AG20443 (cell line): ENCODE data around the gene CUL7.
A peak's percentile ranks its signal among the peaks of the same experiment; 100 is the strongest.

Source experiments
- DNase-seq: peaks from one replicate; pipeline ENCODE4 v3.0.0; 2012; ENCODE audit warnings: low spot score, mixed read lengths

Gene CUL7

DNA sequence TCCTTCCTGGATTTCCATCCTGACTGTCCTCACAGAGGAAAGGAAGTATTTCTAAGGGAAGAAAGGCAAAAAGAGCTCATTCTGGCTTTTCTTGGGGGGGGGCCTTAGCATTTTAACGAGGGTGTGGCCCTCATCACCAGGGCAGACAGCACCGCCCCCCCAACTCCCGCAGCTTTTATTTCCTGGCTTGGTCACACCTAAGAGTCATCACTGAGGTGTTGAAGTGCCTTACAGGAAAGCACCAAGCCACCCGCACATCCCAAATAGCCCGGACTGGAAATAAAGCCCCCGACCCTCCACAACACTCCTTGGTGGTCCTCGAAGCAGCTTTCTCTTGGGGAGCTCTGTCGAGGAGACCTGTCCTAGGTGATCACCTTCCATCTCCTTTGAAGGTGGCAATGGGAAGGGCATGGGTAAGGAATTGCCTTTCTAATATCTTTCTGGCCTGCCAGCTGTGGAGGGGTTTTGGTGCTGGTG, 23.7 kb upstream of the CUL7 start:
- DNase-seq, result no peak

DNA sequence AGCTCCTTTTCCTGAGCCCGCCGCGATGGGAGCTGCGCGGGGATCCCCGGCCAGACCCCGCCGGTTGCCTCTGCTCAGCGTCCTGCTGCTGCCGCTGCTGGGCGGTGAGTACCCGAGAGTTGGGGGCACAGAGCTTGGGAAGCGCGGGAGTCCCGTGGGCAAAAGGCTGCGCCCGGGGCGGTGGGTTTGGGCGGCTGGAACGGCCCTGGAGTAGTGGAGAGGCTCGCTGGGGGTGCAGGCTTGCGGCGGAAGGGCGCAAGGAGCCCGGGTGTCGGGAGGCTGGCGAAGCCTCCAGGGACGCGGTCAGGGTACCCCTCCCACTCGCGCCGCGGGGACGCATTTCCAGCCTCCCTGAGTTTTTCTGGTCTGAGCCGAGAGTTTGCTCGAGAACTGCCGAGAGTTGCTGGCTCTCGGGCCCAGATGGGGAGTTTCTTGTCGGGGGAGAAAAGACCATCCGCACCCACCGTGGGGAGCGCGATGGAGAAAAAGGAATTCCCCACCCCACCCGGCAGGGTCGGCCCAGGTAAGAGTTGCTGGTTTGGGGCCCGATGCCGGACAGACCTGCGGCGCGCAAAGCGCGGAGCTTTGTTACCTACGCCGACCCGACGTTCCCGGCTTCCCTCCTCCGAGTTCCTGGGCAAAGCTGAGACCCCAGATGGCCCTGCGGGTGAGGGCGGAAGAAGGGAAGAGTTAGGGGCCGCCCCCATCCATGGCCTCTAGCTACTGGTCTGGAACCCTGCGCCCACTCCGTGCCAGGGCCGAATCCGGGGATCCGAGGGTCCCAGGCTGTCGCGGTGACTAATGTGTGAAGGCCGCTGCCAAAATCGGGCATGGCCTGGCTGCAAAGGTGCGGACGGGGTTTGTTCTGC, 23.0 kb upstream of the CUL7 start:
- DNase-seq, result peak; percentile 39

DNA sequence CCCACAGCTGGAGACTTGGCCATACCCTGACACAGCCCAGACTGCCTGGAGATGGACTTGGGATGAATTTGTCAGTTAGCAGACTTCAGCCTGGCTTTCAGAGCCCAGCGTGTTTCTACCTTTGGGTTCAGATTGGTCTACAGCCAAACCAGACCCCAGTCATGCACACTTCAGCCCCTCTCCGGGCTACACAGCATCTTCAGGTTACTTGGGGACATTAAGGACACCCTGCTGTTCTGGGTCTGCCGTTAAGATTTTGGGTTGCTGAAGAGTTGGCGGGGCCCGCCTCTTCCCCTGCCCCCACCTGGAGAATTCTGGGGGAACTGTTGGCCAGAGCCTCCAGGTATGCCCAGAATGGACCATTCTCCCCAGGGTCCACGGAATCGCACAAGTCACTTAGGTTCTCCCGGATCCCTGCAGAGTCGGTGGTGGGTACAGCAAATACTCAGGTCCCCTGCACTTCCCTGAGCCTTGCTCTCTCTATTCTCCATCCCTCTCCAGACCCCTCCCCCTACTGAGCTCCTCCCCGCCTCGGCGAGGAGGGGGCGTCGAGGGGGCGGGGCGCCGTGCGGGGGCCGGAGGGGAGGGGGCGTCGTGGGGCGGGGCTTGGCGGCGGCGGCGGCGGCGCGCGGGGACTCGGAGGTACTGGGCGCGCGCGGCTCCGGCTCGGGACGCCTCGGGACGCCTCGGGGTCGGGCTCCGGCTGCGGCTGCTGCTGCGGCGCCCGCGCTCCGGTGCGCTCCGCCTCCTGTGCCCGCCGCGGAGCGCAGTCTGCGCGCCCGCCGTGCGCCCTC, 22.2 kb upstream of the CUL7 start, which contains the start of gene PTK7:
Gene PTK7 (plus strand): TSS at position 645 of the 794 bp plus-strand sequence. CDS start 175 bp downstream, outside the sequence.
- peak; percentile 73 for DNase-seq

DNA sequence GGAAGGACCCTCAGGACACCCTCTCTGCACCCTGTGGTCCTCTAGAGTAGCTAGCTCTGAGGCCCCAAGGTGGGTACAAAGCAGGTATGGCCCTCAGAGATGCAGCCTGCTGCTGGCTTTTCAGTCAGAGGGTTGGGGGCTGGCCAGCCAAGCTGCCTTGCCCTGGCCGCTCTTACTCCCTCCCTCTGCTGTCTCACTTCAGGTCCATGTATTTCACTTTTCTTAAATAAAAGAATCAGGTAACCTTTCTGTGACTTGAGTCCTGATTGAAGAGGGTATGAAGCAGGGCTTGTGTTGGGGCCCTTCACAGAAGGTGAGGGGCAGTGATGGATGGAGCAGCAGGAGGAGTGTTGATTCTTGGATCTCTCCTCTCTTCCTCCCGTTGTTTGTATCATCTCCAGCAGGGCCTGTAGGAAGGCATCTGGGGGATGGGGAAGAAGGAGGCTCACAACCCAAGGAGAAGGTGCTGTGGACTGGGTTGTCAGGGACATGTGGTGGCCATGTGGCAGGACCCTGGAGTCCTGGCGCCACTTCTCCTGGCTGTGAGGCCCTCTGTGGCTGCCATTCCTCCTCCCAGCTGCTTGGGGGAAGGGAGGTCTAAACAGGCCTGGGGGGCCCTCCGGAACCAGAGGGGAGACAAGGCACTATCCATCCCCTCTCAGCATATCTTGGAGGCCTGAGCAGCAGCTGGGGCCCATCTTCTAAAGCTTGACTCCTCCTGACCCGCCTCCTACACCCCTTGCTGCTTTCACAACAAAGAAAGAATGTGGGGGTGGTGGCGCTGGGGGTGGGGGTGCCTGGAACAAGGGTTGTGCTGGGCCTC, 21.4 kb upstream of the CUL7 start:
- DNase-seq, result peak; percentile 68

DNA sequence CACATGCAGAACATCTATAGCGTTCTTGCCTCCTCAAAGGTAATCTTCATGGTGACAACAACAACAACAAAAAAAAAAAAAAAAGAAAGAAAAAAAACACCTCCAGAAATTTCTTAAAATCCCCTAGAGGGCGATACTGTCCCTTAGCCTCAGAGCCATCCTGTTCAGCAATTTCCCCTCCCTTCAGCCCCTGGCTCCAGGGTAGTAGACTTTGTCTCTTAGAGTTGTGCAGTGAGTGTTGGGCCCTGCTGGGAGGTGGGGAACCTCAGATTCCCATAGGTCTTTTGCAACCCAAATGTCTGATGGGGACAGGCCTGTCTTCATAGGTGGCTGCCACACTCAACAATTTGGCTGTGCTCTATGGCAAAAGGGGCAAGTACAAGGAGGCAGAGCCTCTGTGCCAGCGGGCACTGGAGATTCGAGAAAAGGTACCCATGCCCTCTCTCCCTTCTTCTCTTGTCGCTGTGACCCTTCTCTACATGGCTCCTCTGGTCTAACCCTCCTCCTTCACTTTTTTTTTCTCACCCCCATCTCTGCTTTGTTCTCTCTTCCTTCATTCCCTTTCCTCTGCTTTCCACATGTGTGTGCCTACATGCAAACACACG, 16.5 kb upstream of the CUL7 start:
- peak; percentile 80 for DNase-seq

DNA sequence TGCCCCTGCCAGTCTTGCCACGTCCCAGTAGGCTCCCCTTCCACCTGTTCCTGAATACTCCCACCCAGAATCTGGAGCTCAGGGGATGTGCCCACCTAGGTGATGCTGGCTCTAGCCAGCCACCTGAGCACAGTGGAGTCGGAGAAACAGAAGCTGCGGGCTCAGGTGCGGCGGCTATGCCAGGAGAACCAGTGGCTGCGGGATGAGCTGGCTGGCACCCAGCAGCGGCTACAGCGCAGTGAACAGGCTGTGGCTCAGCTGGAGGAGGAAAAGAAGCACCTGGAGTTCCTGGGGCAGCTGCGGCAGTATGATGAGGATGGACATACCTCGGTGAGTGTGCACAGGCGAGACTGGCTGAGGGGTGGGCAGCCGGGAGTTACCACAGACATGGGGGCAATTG, 9.2 kb upstream of the CUL7 start:
- DNase-seq, result no peak

DNA sequence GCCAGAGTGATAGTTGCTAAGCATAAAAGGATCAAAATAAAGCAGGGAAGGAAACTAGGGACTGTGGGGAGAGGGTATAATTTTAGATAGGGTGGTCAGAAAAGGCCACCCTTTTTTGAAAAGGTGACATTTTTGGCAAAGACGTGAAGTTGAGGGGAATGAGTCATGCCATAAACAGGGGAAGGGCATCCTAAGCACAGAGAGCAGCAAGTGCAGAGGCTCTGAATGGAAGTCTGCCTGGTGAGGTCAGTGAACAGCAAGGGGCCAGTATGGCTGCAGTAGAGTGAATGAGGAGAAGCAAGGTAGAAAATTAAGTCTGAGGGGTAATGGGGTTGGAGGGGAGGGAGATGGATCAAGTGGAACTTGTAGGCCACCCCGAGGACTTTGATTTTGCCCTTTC, 8.2 kb upstream of the CUL7 start:
- DNase-seq, result no peak

DNA sequence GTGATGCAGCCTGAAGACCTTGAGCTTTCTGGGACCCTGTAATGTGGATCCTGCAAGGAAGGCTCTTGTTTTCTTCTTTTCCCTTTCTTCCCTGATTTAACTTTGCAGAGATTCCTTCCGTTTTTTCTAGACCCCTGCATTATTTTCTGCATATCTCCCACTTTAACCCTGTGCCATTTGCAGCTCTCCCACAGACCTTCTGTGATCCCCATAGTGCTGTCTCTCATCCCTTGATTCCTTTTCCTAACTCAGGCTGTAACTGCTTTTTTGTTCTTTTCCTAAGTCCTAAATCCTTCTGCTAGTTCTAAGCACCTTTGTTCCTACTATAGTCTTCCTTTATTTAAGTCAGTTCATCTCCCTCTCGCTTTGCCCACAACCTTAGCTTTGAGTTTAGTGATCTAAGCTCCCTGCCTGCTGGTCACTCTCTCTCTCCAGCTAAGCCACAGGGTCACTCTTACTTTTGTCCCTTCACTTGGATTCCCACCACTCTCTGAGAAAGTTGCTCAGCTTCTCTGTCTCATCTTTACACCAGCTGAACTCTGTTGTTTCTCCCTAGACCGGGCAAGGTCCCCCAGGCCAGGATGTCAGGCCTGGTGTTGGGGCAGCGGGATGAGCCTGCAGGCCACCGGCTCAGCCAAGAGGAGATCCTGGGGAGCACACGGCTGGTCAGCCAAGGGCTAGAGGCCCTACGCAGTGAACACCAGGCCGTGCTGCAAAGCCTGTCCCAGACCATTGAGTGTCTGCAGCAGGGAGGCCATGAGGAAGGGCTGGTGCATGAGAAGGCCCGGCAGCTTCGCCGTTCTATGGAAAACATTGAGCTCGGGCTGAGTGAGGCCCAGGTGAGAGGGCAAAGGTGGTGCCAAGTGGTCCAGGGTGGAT, 7.3 kb upstream of the CUL7 start:
- DNase-seq, result no peak

DNA sequence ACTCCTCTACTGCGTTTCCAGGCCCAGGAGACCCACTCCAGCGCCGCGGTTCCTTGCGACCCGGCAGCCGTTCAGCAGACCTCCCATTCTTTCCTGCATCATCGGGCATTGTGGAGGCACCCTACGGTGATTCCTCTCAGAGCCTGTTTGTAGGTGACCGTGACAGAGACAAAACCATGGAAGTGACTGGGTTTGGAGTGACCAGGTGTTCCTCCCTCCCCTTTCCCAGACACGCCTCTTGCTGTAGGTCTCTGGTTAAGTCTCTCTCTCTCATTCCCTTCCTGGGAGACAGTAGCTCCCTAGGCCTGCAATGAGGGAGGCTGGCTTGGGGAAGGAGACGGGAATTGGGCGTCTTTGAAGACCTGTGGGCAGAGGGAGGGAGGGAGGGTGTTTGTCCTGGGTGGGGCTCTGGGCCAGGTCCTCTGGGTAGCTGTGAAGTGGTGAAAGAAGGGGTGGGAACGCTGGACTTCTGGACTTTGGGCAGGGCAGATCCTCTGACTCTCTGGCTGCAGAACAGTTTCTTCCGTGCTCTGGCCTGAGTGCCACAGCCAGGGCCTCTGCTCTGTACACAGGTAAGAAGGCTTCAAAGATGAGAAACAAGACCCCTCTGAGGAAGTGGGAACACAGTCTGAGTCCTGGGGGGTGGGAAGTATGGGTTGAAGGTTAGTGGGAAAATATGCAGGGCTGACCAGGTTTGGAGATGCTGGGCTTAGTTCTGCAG, 6.5 kb upstream of the CUL7 start:
- no peak for DNase-seq

DNA sequence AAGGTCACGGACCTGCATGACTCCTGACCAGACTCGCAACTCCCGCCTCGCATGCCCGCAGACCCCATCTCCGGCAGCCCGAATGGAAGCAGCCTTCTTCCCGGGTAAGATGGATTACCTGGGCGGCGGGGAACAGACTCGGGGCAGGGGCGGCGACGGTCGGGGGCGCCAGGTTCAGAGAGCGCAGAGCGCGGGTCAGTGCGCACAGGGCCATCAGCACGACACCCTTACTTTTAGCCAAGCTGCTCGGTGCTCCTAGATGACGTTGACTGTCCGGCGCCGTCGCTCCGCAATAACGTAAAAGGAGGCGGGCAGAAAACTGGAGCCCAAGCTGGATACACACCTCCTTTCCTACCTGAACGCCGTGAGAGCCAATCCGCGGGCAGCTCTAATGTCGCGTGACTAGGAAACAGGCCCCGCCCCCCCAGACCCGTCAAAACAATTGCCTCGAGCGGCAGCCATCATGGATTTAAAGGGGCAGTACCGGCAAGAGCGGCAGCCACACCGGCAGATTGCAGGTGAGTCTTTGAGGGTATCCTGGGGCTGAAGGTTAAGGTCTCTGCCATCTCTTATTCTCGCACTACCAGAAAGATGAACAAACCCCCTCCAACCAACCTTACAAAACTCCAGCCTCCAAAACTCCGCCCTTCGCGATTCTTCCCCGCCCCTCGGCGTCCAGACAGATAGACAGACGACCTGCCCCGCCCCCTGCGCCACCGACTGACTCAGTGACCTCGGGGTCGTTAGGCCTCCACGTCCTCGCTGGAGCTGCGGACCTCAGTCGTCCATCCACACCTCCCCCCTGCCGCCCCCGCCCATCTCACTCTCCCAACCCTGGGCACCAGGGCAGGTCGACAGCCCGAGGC, 5.8 kb upstream of the CUL7 start, which contains the start of the genes KLC4 and MRPL2:
Gene KLC4 (plus strand): TSS at position 464 of the 866 bp plus-strand sequence. CDS start 1,705 bp downstream, outside the sequence.
Gene MRPL2 (minus strand): TSS at position 267 of the 866 bp plus-strand sequence. CDS start 53 bp downstream, at position 214.
- DNase-seq, result peak; percentile 99

DNA sequence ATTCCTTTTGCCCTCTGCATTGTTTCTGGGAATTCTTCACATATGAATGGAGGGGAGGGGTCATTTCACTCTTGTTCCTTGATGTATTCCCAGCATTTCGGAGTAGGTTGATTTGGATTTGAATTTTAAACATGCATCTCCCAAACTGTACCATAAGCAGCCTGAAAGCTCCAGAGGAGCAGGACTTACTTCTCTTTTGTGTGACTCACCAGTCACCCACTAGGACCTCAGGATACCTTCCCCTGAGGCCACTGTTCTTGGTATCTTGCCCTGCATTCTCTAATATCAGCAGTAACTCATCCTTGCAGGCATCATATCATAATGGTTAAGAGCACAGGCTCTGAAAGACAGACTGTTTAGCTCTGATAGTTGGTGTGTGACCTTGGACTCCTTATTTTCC, 4.9 kb upstream of the CUL7 start:
- no peak for DNase-seq

DNA sequence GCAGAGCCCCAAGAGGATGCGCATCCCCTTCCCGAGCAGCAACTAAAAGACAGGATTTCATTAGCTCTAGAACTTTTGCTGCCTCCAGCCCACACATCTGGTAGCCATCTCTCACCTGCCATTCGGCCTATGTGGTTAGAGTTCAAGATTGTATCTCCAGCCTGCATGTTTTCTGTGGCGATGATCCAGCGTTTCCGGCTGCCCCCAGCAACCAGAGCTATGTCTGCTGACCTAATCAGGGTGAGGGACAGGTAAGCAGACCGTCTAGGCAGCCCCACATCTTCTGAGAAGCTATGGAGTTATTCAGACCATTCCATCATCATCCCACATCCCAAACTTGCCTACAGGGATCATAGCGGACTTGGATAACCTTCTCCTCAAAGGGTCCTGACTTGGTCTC, 2.3 kb upstream of the CUL7 start:
- DNase-seq, result no peak

DNA sequence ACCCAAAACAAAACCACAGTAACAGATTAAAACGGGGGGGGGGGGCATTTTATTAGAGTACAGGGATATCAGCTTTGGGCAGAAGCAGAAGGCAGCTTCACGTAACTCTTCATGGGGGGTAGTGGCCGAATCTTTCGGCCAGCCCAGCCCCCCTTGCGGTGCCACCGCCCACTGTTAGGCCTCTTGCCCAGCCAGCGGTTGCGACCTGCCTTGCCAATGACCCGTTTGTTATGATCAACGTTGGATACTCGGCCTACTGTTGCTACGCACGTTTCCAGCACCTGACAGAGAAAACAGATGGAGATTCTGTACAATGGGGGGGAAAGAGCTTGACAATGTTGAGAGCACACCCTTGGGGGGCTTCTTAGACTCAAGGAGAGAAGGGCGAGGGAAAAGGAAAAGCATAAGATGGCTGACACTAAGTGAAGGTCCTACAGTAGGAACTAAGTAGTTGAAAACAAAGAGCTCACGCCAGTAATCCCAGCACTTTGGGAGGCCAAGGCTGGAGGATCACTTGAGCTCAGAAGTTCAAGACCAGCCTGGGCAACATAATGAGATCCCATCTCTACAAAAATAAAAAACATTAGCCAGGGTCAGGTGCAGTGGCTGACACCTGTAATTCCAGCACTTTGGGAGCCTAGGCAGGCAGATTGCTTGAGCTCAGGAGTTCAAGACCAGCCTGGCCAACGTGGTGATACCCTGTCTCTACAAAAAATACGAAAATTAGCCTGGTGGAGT, 724 bp upstream of the CUL7 start:
- no peak for DNase-seq

DNA sequence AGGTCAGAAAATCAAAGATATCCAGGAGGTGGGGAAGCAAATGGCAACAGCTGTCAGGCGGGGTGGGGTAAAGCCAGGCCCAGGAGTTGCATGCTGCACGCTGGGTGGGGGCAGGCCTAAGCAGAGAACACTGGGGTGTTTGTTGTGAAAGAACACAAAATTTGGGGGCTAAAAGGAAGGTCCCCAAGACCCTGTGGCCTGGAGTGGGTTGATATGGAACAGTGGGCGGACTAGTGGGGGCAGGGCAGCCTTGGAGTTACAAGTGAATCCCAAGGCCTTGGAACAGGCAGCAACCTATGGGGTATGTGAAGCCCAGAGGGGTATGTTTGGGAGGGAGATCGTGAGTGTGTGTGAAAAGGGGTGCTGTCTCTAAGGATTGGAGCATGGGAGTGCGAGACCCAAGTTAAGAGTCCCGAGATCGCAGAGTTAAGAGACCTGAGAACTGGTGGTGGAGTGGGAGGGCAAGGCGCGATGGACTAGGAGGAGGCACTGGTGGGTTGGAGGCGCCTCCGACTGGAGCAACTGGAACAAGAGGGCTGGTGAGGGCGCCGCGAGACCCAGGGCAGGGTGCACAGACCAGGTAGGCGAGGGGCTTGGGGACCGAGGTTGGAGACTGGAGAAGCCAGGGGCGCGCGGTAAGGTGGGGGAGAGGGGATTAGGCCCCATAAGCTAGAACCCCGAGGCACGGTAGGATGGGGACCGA, 658 bp downstream of the CUL7 start:
- peak; percentile 39 for DNase-seq

DNA sequence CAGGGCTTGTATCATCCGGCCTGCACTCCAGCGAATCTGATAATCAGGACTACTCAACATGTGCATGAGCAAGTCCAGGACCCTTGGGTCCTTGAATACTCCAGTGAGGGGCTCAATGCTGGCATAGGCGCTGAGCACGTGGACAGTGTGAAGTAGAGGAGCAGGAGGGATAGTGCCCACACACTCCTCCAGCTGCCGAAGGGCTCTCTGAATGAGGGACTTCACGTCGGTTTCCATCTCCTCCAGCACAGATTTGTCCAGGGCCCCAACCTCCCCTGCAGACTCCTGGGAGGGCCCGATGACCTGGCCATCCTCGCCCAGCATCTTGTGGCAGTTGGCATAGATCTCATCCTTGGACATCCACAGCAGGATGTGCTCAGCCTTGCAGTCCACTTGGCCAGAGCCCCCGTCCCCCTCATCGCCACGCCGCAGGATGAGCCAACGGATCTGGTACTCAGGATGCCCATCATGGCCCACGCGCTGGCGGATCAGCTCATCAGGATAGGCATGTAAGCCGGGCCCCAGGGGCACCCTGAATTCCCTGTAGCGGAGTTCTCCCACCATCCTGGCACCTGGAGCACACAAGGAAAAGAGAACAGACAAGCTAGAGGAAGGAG, 1.3 kb downstream of the CUL7 start:
- DNase-seq, result no peak

DNA sequence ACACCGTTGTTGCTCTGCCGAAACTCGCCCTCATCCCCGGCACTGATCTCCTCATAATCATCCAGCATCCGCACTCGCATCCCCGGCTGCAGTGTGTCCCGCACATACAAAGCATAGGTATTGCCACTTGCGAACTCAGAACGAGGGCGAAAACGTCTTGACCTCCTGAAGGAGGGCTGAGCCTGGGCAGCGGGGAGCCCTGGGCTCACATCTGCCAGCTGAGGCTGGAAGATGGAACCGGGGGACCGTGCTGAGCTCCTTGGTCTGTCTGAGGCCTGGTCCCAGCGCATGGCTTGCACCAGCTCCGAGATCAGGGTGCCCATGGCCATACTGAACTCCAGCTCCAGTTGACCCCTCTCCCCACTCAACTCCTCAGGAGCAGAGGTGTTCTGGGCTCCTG, 2.7 kb downstream of the CUL7 start:
- no peak for DNase-seq

DNA sequence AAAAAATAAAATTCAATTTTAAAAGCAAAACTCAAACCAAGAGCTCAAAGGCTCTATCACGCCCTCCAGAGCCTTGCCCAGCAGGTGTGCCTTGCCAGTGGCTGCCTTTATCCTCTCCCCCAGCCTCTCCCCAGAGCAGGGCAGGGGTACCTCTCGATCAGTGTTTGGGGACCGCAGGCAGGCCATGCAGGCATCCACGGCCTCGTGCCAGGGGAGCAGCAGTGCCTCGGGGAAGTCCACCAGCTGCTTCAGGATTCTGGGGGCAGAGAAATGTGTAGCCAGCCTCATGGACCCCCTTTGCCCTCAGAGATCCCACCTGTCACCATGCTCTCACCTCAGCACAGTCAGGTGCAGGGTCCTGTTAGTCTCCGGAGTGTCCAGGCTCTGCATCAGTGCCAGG, 5.7 kb downstream of the CUL7 start:
- no peak for DNase-seq
